ENCODE measurements around the gene NANOS3. TPM values are rescaled to one million over a fixed set of nuclear protein-coding genes. Genes with fewer than 3 reads are reported as not detected.
A peak's percentile ranks its signal among the peaks of the same experiment; 100 is the strongest.

The NANOS3 gene
- total and polyA plus RNA-seq, 2 experiments from 2014 or later = not detected

DNA sequence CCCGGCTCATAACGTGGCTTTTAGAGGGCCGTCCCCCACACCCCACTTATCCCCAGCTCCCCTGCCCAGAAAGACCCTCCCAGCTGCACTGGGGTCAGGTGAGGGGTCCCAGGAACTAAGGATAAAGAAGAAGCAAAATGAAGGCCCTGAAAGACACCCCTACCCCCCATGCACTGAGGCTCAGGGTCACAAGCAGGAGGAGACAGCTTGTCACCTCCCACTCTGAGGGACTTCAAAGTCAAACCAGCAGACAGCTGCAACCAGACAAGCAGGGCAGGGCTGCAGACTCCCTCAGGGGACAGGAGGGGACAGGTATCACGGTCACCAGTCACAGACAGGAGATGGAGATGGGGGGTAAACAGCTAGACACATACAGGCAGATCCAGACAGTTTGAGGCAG, 6.1 kb upstream of the NANOS3 start:
- no peak for DNase-seq (ENCODE audit: low spot score)
- Mint-ChIP-seq H3K4me1 (peaks cover 12% of the 10 kb centered on the region; the same call in 2 of the 3 replicates), H3K9me3 (no peaks in the 10 kb centered on the region), H3K27ac (no peak overlapping the region), H3K27me3 (ENCODE audit: insufficient read depth, low read depth, poor library complexity) (peaks cover 96% of the 10 kb centered on the region), H3K36me3 (ENCODE audit: low read depth) (no peaks in the 10 kb centered on the region; the same call in 2 of the 3 replicates), H3K4me3 (no peak overlapping the region)
- H3K4me1 ChIP-seq (ENCODE audit: insufficient read depth) = peaks cover 8% of the 10 kb centered on the region; the same call in 1 of the 2 replicates
- H3K27me3 ChIP-seq (ENCODE audit: insufficient read depth) = peaks cover 98% of the 10 kb centered on the region
- H2AFZ ChIP-seq = no peak overlapping the region
- H3K36me3 ChIP-seq (ENCODE audit: insufficient read depth) = no peaks in the 10 kb centered on the region
- no peaks in the 10 kb centered on the region for H3K9me2 ChIP-seq (ENCODE audit: insufficient read depth)
- H3F3A ChIP-seq (replicated peaks; ENCODE audit: low read depth) = peaks cover 7% of the 10 kb centered on the region; the same call in 1 of the 2 replicates
- no peaks in the 10 kb centered on the region for H3K79me2 ChIP-seq (replicated peaks; ENCODE audit: insufficient read depth)
- H3K4me3 ChIP-seq = no peak overlapping the region
- no peak overlapping the region for H3K27ac ChIP-seq (ENCODE audit: low read depth)
- ATAC-seq = no peak
- no peak for TF ChIP-seq JUNB (IDR thresholded peaks at IDR 0.05; ENCODE audit: unreplicated experiment)
- TF ChIP-seq POLR2AphosphoS5 (IDR thresholded peaks at IDR 0.05; ENCODE audit: low read depth) = no peak
- no peak for TF ChIP-seq NANOG (IDR thresholded peaks at IDR 0.05; ENCODE audit: borderline replicate concordance)
- TF ChIP-seq, protein P1, sequence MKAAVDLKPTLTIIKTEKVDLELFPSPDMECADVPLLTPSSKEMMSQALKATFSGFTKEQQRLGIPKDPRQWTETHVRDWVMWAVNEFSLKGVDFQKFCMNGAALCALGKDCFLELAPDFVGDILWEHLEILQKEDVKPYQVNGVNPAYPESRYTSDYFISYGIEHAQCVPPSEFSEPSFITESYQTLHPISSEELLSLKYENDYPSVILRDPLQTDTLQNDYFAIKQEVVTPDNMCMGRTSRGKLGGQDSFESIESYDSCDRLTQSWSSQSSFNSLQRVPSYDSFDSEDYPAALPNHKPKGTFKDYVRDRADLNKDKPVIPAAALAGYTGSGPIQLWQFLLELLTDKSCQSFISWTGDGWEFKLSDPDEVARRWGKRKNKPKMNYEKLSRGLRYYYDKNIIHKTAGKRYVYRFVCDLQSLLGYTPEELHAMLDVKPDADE (IDR thresholded peaks at IDR 0.05) = no peak
- no peak for TF ChIP-seq EZH2 (IDR thresholded peaks at IDR 0.05; ENCODE audit: low read depth, unreplicated experiment)
- TF ChIP-seq STAT1 (IDR thresholded peaks at IDR 0.05; ENCODE audit: unreplicated experiment) = no peak
- no peak overlapping the region for H3K4me2 ChIP-seq
- peaks cover 6% of the 10 kb centered on the region; the same call in 1 of the 2 replicates for H4K20me1 ChIP-seq (replicated peaks; ENCODE audit: insufficient read depth)

DNA sequence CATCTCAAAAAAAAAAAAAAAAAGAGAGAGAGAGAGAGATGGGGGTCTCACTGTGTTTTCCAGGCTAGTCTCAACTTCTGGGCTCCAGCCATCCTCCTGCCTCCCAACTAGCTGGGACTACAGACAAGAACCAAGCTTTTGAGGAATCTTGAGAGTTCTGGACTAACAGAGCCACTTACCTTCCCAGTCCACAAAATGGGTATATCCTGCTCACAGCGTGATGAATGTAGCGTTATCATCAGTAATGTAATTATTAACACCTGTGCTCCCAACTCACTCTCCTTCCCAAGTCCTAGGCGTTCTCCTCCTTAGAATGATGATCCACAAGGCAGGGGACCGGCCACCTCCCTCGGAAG, 4.6 kb upstream of the NANOS3 start:
- peaks cover 98% of the 10 kb centered on the region for H3K27me3 ChIP-seq (ENCODE audit: insufficient read depth)
- H3F3A ChIP-seq (replicated peaks; ENCODE audit: low read depth) = 0 out of 2 replicates have a peak, but pooled peaks cover 3% of the 10 kb centered on the region
- peak overlapping the region; percentile 66 for H3K4me2 ChIP-seq
- TF ChIP-seq ZNF331 (CRISPR knock-in tag; IDR thresholded peaks at IDR 0.05; ENCODE audit: low read depth) = no peak
- TF ChIP-seq, protein P2, sequence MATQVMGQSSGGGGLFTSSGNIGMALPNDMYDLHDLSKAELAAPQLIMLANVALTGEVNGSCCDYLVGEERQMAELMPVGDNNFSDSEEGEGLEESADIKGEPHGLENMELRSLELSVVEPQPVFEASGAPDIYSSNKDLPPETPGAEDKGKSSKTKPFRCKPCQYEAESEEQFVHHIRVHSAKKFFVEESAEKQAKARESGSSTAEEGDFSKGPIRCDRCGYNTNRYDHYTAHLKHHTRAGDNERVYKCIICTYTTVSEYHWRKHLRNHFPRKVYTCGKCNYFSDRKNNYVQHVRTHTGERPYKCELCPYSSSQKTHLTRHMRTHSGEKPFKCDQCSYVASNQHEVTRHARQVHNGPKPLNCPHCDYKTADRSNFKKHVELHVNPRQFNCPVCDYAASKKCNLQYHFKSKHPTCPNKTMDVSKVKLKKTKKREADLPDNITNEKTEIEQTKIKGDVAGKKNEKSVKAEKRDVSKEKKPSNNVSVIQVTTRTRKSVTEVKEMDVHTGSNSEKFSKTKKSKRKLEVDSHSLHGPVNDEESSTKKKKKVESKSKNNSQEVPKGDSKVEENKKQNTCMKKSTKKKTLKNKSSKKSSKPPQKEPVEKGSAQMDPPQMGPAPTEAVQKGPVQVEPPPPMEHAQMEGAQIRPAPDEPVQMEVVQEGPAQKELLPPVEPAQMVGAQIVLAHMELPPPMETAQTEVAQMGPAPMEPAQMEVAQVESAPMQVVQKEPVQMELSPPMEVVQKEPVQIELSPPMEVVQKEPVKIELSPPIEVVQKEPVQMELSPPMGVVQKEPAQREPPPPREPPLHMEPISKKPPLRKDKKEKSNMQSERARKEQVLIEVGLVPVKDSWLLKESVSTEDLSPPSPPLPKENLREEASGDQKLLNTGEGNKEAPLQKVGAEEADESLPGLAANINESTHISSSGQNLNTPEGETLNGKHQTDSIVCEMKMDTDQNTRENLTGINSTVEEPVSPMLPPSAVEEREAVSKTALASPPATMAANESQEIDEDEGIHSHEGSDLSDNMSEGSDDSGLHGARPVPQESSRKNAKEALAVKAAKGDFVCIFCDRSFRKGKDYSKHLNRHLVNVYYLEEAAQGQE (IDR thresholded peaks at IDR 0.05; ENCODE audit: unreplicated experiment) = no peak
- TF ChIP-seq POLR2AphosphoS5 (IDR thresholded peaks at IDR 0.05; ENCODE audit: low read depth) = no peak
- TF ChIP-seq EZH2 (IDR thresholded peaks at IDR 0.05; ENCODE audit: low read depth, unreplicated experiment) = no peak
- no peak for TF ChIP-seq JUNB (IDR thresholded peaks at IDR 0.05; ENCODE audit: unreplicated experiment)
- TF ChIP-seq, protein P1 (IDR thresholded peaks at IDR 0.05) = no peak
- TF ChIP-seq NANOG (IDR thresholded peaks at IDR 0.05; ENCODE audit: borderline replicate concordance) = no peak
- TF ChIP-seq, protein P3, sequence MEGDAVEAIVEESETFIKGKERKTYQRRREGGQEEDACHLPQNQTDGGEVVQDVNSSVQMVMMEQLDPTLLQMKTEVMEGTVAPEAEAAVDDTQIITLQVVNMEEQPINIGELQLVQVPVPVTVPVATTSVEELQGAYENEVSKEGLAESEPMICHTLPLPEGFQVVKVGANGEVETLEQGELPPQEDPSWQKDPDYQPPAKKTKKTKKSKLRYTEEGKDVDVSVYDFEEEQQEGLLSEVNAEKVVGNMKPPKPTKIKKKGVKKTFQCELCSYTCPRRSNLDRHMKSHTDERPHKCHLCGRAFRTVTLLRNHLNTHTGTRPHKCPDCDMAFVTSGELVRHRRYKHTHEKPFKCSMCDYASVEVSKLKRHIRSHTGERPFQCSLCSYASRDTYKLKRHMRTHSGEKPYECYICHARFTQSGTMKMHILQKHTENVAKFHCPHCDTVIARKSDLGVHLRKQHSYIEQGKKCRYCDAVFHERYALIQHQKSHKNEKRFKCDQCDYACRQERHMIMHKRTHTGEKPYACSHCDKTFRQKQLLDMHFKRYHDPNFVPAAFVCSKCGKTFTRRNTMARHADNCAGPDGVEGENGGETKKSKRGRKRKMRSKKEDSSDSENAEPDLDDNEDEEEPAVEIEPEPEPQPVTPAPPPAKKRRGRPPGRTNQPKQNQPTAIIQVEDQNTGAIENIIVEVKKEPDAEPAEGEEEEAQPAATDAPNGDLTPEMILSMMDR (conservative IDR thresholded peaks at IDR 0.05; ENCODE audit: low read depth in 2 of 2) = no peak
- TF ChIP-seq EZH2phosphoT487 (IDR thresholded peaks at IDR 0.05; ENCODE audit: unreplicated experiment) = no peak
- no peak for TF ChIP-seq STAT1 (IDR thresholded peaks at IDR 0.05; ENCODE audit: unreplicated experiment)
- no peak for TF ChIP-seq CREB1 (CRISPR knock-in tag; IDR thresholded peaks at IDR 0.05; ENCODE audit: low read depth)
- TF ChIP-seq ZNF114 (CRISPR knock-in tag; IDR thresholded peaks at IDR 0.05) = no peak

More for the DNA sequence above, 4.6 kb upstream of the NANOS3 start:
- Histone ChIP-seq H2AFZ (no peak overlapping the region), H3K4me3 (peak overlapping the region; percentile 50), H3K9me2 (ENCODE audit: insufficient read depth) (no peaks in the 10 kb centered on the region), H3K27ac (ENCODE audit: low read depth) (no peak overlapping the region), H3K79me2 (replicated peaks; ENCODE audit: insufficient read depth) (no peaks in the 10 kb centered on the region), H3K4me1 (ENCODE audit: insufficient read depth) (peaks cover 8% of the 10 kb centered on the region; the same call in 1 of the 2 replicates), H3K36me3 (ENCODE audit: insufficient read depth) (no peaks in the 10 kb centered on the region), H4K20me1 (replicated peaks; ENCODE audit: insufficient read depth) (peaks cover 6% of the 10 kb centered on the region; the same call in 1 of the 2 replicates)
- Mint-ChIP-seq H3K36me3 (ENCODE audit: low read depth) (no peaks in the 10 kb centered on the region; the same call in 2 of the 3 replicates), H3K27ac (no peak overlapping the region), H3K9me3 (no peaks in the 10 kb centered on the region), H3K4me3 (peak overlapping the region; percentile 63; the same call in 2 of the 3 replicates), H3K27me3 (ENCODE audit: insufficient read depth, low read depth, poor library complexity) (peaks cover 89% of the 10 kb centered on the region), H3K4me1 (peaks cover 9% of the 10 kb centered on the region; the same call in 2 of the 3 replicates)
- no peak for ATAC-seq
- no peak for DNase-seq (ENCODE audit: low spot score)

Data from GM23338 (cell line).